Lower leg skin (tissue), 3 donors: ENCODE data around the gene PCDH9.

Experiments used
- POLR2A ChIP-seq, 2 donors: fragments of 450-650 bp; IDR thresholded peaks; one replicate each; pipeline ENCODE4 v1.6.1; 2016 to 2017; ENCODE audit warnings: antibody characterized with exemption in 2 of 2, mild to moderate bottlenecking in 1 of 2, moderate library complexity in 1 of 2
- TF ChIP-seq, protein P1 (sequence below), 3 donors: fragments of 450-650 bp; IDR thresholded peaks; one replicate each; pipeline ENCODE4 v1.5.1; 2016; ENCODE audit warnings: antibody characterized with exemption in 3 of 3, mild to moderate bottlenecking in 3 of 3, moderate library complexity in 2 of 3

DNA sequence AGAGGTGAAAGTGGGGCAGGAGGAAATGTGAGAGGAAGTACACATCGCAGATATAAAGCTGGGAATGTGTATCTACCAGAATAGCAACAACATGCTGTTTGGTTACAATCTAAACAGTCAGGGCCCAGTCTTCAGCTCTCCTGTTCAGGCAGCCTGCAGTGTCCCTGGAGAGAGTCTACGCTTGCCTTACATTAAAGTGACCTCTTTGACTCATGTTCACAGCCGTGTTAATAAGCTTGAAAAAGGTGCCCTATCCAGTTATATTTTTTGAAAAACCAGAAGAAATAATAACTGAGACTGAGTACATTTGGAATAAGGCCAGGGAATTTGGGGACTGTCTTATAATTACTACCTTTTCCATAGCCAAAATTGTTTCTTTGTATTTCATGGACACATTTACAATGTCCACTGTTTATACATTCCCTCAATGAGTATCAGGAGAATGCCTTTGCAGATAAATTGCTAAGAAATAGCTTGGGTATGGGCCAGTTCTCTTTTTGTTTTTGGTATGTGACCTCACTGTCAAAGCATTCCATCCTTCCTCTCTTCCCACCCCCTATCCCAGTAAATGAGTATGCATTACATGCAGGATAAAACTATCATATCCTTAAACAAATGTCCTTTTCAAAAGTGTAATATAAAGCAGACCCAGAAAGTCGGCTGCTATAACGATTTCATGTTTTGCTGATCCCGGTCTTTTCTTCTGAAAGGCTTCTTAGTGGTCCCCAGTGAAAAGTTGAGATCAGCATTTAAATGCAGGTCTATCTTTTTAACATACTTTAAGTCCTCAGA, 82.6 kb downstream of the PCDH9 start:
- TF ChIP-seq, protein P1, sequence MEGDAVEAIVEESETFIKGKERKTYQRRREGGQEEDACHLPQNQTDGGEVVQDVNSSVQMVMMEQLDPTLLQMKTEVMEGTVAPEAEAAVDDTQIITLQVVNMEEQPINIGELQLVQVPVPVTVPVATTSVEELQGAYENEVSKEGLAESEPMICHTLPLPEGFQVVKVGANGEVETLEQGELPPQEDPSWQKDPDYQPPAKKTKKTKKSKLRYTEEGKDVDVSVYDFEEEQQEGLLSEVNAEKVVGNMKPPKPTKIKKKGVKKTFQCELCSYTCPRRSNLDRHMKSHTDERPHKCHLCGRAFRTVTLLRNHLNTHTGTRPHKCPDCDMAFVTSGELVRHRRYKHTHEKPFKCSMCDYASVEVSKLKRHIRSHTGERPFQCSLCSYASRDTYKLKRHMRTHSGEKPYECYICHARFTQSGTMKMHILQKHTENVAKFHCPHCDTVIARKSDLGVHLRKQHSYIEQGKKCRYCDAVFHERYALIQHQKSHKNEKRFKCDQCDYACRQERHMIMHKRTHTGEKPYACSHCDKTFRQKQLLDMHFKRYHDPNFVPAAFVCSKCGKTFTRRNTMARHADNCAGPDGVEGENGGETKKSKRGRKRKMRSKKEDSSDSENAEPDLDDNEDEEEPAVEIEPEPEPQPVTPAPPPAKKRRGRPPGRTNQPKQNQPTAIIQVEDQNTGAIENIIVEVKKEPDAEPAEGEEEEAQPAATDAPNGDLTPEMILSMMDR (IDR thresholded peaks at IDR 0.05) = no peak
- TF ChIP-seq POLR2A (IDR thresholded peaks at IDR 0.05) = no peak
